Neural crest cell (in vitro differentiated cells): ENCODE results near the gene NIPA2. TPM values are rescaled to one million over a fixed set of nuclear protein-coding genes. Genes with fewer than 3 reads are reported as not detected.

Source experiments
- DNase-seq: peaks from one replicate; pipeline ENCODE4 v3.0.0; 2021; ENCODE audit warnings: low read depth, mixed read lengths, low spot score
- H3K27ac Mint-ChIP-seq: one replicate; pipeline ENCODE4 v1.8.0; 2021; ENCODE audit warnings: mild to moderate bottlenecking, mixed read lengths; ENCODE audit not compliant: unreplicated experiment
- H3K27me3 Mint-ChIP-seq: 2 replicates; pipeline ENCODE4 v1.8.0; 2021; ENCODE audit warnings: low read depth, mild to moderate bottlenecking, mixed read lengths
- H3K36me3 Mint-ChIP-seq: 2 replicates; pipeline ENCODE4 v1.8.0; 2021; ENCODE audit warnings: low read depth, mild to moderate bottlenecking, mixed read lengths
- H3K4me1 Mint-ChIP-seq: 2 replicates; pipeline ENCODE4 v1.8.0; 2021; ENCODE audit warnings: mixed read lengths
- H3K4me3 Mint-ChIP-seq: one replicate; pipeline ENCODE4 v1.8.0; 2021; ENCODE audit warnings: mild to moderate bottlenecking, mixed read lengths
- H3K9me3 Mint-ChIP-seq: 2 replicates; pipeline ENCODE4 v1.8.0; 2021; ENCODE audit warnings: mixed read lengths
- CTCF ChIP-seq: fragments of 200-600 bp; sonication (generic); conservative IDR thresholded peaks from 2 replicates; pipeline ENCODE4 v1.5.0; 2021; ENCODE audit warnings: antibody characterized with exemption, mild to moderate bottlenecking
- total RNA-seq: library from RNA; stranded (reverse); gene quantifications from 2 replicates; pipeline ENCODE4 v1.2.1, GENCODE V29; 2021

Gene NIPA2
- total RNA-seq, 1 donor from 2014 or later: 49.9 TPM

- Mint-ChIP-seq H3K4me3 (no peak overlapping the region), H3K27me3 (no peaks in the 10 kb centered on the region), H3K27ac (no peak overlapping the region), H3K36me3 (peaks cover 12% of the 10 kb centered on the region), H3K9me3 (no peaks in the 10 kb centered on the region), H3K4me1 (no peaks in the 10 kb centered on the region)
- TF ChIP-seq CTCF: no peak
- no peak for DNase-seq
These were observed 55.4 kb downstream of the NIPA2 start for GRCh38 chr15:22893881-22894280.

DNA sequence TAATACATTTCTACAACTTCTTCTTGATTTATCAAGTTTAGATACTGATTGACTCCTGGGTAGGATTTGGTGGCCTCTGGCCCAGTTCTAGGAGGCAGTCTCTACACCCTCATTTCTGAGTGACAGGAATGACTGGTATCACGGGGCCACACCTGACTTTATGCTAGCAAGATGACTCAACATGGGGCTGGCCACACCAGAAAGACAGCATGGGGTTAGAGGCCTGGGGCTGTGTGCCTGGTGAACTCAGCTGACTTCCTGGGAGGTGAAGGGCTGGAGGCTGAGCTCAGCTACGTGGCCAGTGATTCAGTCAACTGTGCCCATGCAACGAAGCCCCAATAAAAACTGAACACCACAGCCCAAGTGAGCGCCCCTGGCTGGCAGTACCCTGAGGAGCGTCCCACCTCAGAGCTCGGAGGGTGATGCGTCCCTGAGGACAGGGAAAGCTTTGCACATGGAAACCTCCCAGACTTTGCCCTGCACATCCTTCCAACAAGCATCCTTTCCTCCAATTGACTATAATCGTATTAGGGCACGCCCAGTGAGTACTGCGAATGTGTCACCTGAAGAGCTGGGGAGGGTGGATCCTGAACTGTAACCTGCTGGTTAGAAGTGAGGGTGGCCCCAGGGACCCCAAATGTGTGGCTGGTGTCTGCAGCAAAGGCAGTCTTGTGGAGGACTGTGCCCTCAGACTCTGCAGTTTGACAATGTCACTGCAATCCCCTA, 57.2 kb downstream of the NIPA2 start:
- Mint-ChIP-seq H3K27me3 (no peaks in the 10 kb centered on the region), H3K9me3 (no peaks in the 10 kb centered on the region), H3K27ac (no peak overlapping the region), H3K36me3 (peaks cover 14% of the 10 kb centered on the region), H3K4me3 (no peak overlapping the region), H3K4me1 (no peaks in the 10 kb centered on the region)
- no peak for TF ChIP-seq CTCF
- DNase-seq: no peak

DNA sequence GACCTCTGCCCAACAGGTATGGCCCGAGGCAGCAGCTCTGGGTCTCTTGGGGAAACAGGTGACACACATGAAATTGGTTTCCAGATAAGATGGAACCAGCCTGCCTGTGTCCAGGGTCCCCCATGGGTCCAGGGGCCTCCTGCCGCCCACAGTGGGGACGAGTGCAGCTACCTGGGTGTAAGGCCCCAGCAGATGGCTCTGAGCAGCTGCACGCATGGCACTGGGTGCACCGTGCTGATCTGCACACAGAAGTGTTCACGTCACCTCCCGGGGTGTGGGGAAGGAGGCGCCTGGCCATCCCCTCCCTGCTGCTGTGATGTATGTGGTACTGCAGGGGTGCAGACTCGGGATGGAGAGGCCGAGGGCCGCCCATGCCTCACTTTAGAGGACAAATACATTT, 63.6 kb downstream of the NIPA2 start:
- TF ChIP-seq CTCF: no peak
- no peaks in the 10 kb centered on the region for H3K9me3 Mint-ChIP-seq
- no peak overlapping the region for H3K4me3 Mint-ChIP-seq
- peaks cover 2% of the 10 kb centered on the region for H3K36me3 Mint-ChIP-seq
- H3K27ac Mint-ChIP-seq: no peak overlapping the region
- no peak for DNase-seq
- no peaks in the 10 kb centered on the region for H3K4me1 Mint-ChIP-seq
- no peaks in the 10 kb centered on the region for H3K27me3 Mint-ChIP-seq

- Mint-ChIP-seq H3K36me3 (peaks cover 2% of the 10 kb centered on the region), H3K27me3 (no peaks in the 10 kb centered on the region), H3K9me3 (no peaks in the 10 kb centered on the region), H3K27ac (no peak overlapping the region), H3K4me1 (no peaks in the 10 kb centered on the region), H3K4me3 (no peak overlapping the region)
- TF ChIP-seq CTCF: no peak
- DNase-seq: no peak
These were observed 64.1 kb downstream of the NIPA2 start for GRCh38 chr15:22902578-22902977.

DNA sequence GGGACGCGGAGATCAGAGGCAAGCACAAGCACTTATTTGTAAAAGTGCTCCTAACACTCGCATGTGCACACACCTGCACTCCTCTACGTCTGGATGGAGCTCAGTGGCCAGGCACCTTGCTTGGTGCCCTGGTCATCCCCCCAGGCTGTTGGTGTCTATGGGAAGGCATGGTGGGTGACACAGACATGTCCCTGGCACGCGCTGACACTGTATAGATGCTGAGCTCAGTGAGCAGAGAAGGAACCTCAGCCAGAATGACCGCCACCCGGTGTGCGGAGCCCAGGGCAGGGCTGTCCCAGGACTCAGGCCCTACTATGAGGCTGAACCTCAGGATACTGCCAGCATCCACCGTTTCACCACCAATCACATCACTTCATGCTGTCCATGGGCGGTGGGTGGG, 64.5 kb downstream of the NIPA2 start:
- no peak for DNase-seq
- Mint-ChIP-seq H3K9me3 (no peaks in the 10 kb centered on the region), H3K27me3 (no peaks in the 10 kb centered on the region), H3K27ac (no peak overlapping the region), H3K36me3 (peaks cover 6% of the 10 kb centered on the region), H3K4me1 (no peaks in the 10 kb centered on the region), H3K4me3 (no peak overlapping the region)
- no peak for TF ChIP-seq CTCF
